Dedifferentiated amniotic fluid mesenchymal stem cell (primary cell): ENCODE data around the gene PRSS27.

Experiments
- DNase-seq: peaks from one replicate; pipeline ENCODE4 v3.0.0-alpha.2; 2016; ENCODE audit errors: extremely low spot score

Gene PRSS27

GRCh38 chr16:2751577-2752034 lies 31.6 kb upstream of the PRSS27 start:
- DNase-seq, result no peak

DNA sequence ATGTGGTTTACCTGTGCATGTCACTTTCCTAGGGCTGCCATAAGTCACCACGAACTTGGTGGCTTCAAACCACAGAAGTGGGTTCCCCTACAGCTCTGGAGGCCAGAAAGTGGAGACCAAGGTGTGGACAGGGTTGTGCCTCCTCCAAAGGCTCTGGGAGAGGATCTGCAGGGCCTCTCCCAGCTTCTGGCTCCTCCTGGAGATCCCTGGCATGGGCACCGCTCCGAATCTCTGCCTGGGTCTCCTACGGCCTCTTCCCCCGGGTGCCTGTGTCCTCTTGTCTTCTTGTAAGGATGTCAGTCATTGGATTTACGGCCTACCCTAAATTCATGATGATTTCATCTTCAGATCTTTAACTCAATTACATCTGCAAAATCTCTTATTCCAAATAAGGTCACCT lies 29.9 kb upstream of the PRSS27 start:
- no peak for DNase-seq

DNA sequence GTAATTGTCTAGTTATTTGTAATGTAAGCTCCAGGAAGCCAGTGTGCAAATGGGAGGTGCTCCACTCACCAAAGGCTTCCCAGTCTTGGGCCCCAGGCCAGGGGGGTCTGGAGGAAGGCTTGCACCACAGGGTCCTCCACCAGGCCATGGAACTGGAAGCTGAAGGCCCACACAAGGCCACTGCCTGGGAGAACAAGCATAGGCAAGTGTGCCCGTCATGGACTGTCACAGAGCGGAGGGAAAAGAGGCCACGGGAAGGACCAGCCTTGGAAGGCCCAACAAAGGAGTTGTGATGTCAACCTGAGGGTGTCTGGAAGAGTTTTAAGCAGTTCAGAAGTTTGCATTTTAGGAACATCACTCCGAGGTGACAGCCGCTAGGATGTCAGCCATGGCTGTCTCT lies 29.5 kb upstream of the PRSS27 start:
- DNase-seq, result no peak

- DNase-seq, result no peak
These were observed 28.9 kb upstream of the PRSS27 start for GRCh38 chr16:2748757-2749455.

GRCh38 chr16:2745961-2746360 lies 25.9 kb upstream of the PRSS27 start:
- DNase-seq, result no peak

DNA sequence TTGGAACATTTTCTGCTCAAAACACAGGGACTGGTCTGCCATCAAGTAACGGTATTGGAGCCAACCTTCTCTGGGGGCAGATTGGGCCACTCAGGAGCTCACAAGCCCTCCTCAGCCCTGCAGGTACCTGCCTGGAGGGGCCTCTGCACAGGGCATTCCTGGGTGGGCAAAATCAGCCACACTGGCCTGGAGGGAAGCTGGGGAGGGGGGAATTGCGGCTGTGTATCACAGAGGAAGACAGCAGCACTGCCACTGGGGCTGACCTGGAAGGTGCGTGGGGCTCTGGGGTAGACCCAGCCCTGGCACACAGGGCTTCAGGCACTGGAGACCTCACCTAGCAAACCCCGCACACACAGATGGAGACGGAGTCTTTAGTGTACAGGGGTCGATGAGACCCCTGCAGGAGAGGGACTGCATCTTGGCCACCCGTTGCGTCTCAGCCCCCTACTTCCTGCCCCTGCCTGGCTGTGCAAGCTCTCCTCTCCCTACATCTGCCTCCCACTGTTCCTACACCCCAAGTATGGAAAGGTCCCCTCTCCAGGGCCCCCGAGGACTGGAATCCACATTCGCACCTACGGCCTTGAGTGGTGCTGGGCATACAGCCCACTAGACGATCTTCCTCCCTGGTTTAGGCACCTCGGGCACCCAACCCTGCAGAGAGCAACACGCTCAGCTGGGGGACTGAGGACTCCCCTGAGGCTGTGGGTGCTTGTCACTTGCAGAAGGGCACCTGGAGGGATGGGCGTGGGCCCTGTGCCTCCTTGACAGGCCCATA lies 25.3 kb upstream of the PRSS27 start:
- DNase-seq, result no peak

- no peak for DNase-seq
These were observed 24.7 kb upstream of the PRSS27 start for GRCh38 chr16:2744711-2745110.

GRCh38 chr16:2743007-2743810 lies 23.2 kb upstream of the PRSS27 start:
- DNase-seq, result no peak

- no peak for DNase-seq
These were observed 22.4 kb upstream of the PRSS27 start for GRCh38 chr16:2742323-2743006.

DNA sequence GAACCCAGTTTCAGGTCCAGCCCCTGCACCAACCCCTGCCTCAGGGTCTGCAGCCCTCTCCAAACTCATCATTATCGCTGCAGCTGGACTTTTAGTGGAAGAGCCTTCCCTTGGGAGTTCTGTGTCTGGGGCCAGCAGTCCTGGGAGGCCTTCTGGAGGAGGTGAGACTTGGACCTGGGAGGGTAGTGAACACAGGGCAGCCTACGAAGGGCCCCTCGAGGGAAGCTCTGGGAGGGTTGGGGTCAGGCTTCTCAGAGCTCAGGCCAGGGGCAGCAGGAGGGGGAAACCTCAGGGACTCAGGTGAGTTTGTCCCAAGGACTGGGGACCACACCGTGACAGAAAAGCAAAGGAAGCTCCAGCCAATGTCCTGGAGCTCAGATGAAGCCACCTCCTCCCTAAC lies 21.1 kb upstream of the PRSS27 start:
- DNase-seq, result no peak

- DNase-seq, result no peak
These were observed 20.5 kb upstream of the PRSS27 start for GRCh38 chr16:2740476-2740875.

- no peak for DNase-seq
These were observed 19.8 kb upstream of the PRSS27 start for GRCh38 chr16:2739625-2740430.

GRCh38 chr16:2738615-2739014 lies 18.6 kb upstream of the PRSS27 start:
- no peak for DNase-seq

- DNase-seq, result no peak
These were observed 17.9 kb upstream of the PRSS27 start for GRCh38 chr16:2737895-2738418.

- no peak for DNase-seq
These were observed 17.2 kb upstream of the PRSS27 start for GRCh38 chr16:2737238-2737605.

- DNase-seq, result no peak
These were observed 16.6 kb upstream of the PRSS27 start for GRCh38 chr16:2736476-2737237.

DNA sequence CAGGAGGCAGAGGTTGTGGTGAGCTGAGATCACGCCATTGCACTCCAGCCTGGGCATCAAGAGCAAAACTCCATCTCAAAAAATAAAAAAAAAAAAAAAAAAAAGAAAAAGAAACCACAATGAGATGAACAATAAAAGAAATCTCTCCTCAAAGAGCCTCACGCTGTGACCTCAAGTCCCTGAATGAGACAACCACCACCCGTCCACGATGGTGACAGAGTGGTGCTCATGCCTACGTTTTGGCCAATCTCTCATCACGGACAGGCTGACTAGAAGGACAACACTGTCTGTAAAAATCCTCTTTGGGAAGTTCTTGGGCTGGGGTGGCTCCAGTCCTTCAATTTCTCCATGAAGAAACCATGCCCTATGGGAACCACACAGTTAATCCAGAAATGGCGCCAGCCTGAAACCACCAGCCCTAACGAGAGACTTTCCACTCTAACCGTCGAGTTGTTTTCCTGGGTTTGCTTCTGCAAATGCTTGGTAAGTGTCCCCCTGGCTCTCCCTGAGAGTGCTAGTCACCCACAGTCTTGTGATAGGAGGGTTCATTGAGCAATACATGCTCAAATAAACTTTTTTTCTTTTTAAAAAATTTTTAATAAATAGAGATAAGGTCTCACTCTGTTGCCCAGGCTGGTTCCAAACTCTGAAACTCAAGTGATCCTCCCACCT lies 15.0 kb upstream of the PRSS27 start:
- DNase-seq, result no peak

DNA sequence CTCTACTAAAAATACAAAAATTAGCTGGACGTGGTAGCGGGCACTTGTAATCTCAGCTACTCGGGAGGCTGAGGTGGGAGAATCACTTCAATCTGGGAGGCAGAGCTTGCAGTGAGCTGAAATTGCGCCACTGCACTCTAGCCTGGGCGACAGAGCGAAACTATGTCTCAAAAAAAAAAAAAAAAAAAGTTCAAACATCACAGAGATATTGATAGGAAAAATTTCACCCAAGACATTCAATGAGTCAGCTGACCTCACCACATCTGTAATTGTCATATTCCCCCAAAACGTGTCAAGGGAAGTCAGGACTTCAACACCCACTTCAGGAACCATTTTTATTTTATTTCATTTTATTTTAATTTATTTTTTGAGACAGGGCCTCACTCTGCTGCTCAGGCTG lies 8.0 kb upstream of the PRSS27 start:
- DNase-seq, result no peak

- no peak for DNase-seq
These were observed 6.9 kb upstream of the PRSS27 start for GRCh38 chr16:2726923-2727322.
